Measurements from ENCODE around the gene ZNF518A. TPM values are rescaled to one million over a fixed set of nuclear protein-coding genes. Genes with fewer than 3 reads are reported as not detected.
A peak's percentile ranks its signal among the peaks of the same experiment; 100 is the strongest.

The ZNF518A gene
- total and polyA plus RNA-seq, 9 of the 15 experiments (the other 6 are each of a cell fraction or from before 2014, with no cell fraction given) = 6.3 to 30.0 (median 17.4) TPM

- no peak for TF ChIP-seq PBX2 (CRISPR knock-in tag; IDR thresholded peaks at IDR 0.05; ENCODE audit: low read depth)
- TF ChIP-seq PBX2 (tag; conservative IDR thresholded peaks at IDR 0.05; ENCODE audit: low read depth) = 0 out of 2 replicates have a peak, but pooled peaks have one; percentile 5
- no peak for TF ChIP-seq CBX2 (IDR thresholded peaks at IDR 0.05; ENCODE audit: insufficient read depth, low read length, poor library complexity, severe bottlenecking)
- TF ChIP-seq WHSC1 (IDR thresholded peaks at IDR 0.05; ENCODE audit: low read length) = no peak
- no peak for TF ChIP-seq ZNF121 (CRISPR knock-in tag; conservative IDR thresholded peaks at IDR 0.05)
- peak; percentile 58 for TF ChIP-seq RBBP5 (IDR thresholded peaks at IDR 0.05; ENCODE audit: borderline replicate concordance, insufficient read depth, low read length, poor library complexity, severe bottlenecking)
- TF ChIP-seq CAMTA2 (CRISPR knock-in tag; conservative IDR thresholded peaks at IDR 0.05) = no peak
- no peak for TF ChIP-seq PTRF (tag; IDR thresholded peaks at IDR 0.05)
- TF ChIP-seq BACH1 (tag; IDR thresholded peaks at IDR 0.05) = peak; percentile 67; the same call in 1 of the 2 replicates
- 0 out of 2 replicates have a peak, but pooled peaks have one; percentile 35 for TF ChIP-seq DMBX1 (CRISPR knock-in tag; IDR thresholded peaks at IDR 0.05; ENCODE audit: borderline replicate concordance)
- peak; percentile 10; the same call in 1 of the 2 replicates for TF ChIP-seq ZBTB9 (CRISPR knock-in tag; IDR thresholded peaks at IDR 0.05)
- peak; percentile 60 for TF ChIP-seq ESRRA (IDR thresholded peaks at IDR 0.05; ENCODE audit: borderline replicate concordance, low read depth)
- no peak for TF ChIP-seq ZNF133 (CRISPR knock-in tag; IDR thresholded peaks at IDR 0.05)
- TF ChIP-seq HNRNPUL1 (IDR thresholded peaks at IDR 0.05; ENCODE audit: low read length) = no peak
- TF ChIP-seq NFIC (IDR thresholded peaks at IDR 0.05) = peak; percentile 30
- no peak for TF ChIP-seq NFATC3 (IDR thresholded peaks at IDR 0.05)
- TF ChIP-seq HMGN3 (IDR thresholded peaks at IDR 0.05; ENCODE audit: borderline replicate concordance, extremely low read depth, insufficient read length, low read depth, low read length) = peak; percentile 52
- no peak for TF ChIP-seq ZBTB17 (CRISPR knock-in tag; IDR thresholded peaks at IDR 0.05)
- TF ChIP-seq ZNF76 (CRISPR knock-in tag; IDR thresholded peaks at IDR 0.05; ENCODE audit: borderline replicate concordance) = no peak
- TF ChIP-seq JUNB (CRISPR knock-in tag; conservative IDR thresholded peaks at IDR 0.05) = no peak
- peak; percentile 98 for TF ChIP-seq ELF1 (tag; IDR thresholded peaks at IDR 0.05)
- peak; percentile 49 for TF ChIP-seq TEAD4 (IDR thresholded peaks at IDR 0.05; ENCODE audit: low read length)
- no peak for TF ChIP-seq TEAD4 (CRISPR knock-in tag; IDR thresholded peaks at IDR 0.05; ENCODE audit: borderline replicate concordance)
Observed at GRCh38 chr10:96089670-96090462, 40.2 kb upstream of the ZNF518A start (continued).
